Left forelimb (tissue), 1 donor: ENCODE results near the gene C2CD4B.

Source experiments
- DNase-seq: peaks from one replicate; pipeline ENCODE4 v3.0.0-alpha.2; 2018; ENCODE audit warnings: low spot score

C2CD4B gene

GRCh38 chr15:62165104-62165792, at the start of gene C2CD4B:
Gene C2CD4B, minus strand, starts transcription at chr15:62165285. Its CDS starts 301 bp downstream, at chr15:62164984.
- no peak for DNase-seq

- DNase-seq = no peak
Measured at GRCh38 chr15:62212741-62213140, 47.7 kb upstream of the C2CD4B start.

GRCh38 chr15:62211348-62211747, 46.3 kb upstream of the C2CD4B start:
- DNase-seq = no peak

- DNase-seq = no peak
Measured at GRCh38 chr15:62209821-62210220, 44.7 kb upstream of the C2CD4B start.

- no peak for DNase-seq
Measured at GRCh38 chr15:62209322-62209721, 44.2 kb upstream of the C2CD4B start.

- DNase-seq = no peak
Measured at GRCh38 chr15:62208884-62209283, 43.8 kb upstream of the C2CD4B start.

GRCh38 chr15:62208367-62208766, 43.3 kb upstream of the C2CD4B start:
- no peak for DNase-seq

GRCh38 chr15:62190675-62191074, 25.6 kb upstream of the C2CD4B start:
- DNase-seq = no peak

- no peak for DNase-seq
Measured at GRCh38 chr15:62190274-62190673, 25.2 kb upstream of the C2CD4B start.

GRCh38 chr15:62188744-62189143, 23.7 kb upstream of the C2CD4B start:
- no peak for DNase-seq

- no peak for DNase-seq
Measured at GRCh38 chr15:62187910-62188309, 22.8 kb upstream of the C2CD4B start.

- DNase-seq = no peak
Measured at GRCh38 chr15:62187425-62187824, 22.3 kb upstream of the C2CD4B start.

GRCh38 chr15:62186578-62186977, 21.5 kb upstream of the C2CD4B start:
- no peak for DNase-seq

GRCh38 chr15:62183130-62183529, 18.0 kb upstream of the C2CD4B start:
- DNase-seq = no peak

GRCh38 chr15:62173215-62173614, 8.1 kb upstream of the C2CD4B start:
- no peak for DNase-seq

GRCh38 chr15:62171882-62172281, 6.8 kb upstream of the C2CD4B start:
- no peak for DNase-seq

GRCh38 chr15:62165793-62166375, 799 bp upstream of the C2CD4B start:
- no peak for DNase-seq

- no peak for DNase-seq
Measured at GRCh38 chr15:62164396-62165103, 535 bp downstream of the C2CD4B start.

GRCh38 chr15:62164014-62164395, 1.1 kb downstream of the C2CD4B start:
- DNase-seq = no peak

GRCh38 chr15:62163397-62164013, 1.6 kb downstream of the C2CD4B start:
- DNase-seq = no peak

- no peak for DNase-seq
Measured at GRCh38 chr15:62153228-62153627, 11.9 kb downstream of the C2CD4B start.

- no peak for DNase-seq
Measured at GRCh38 chr15:62150445-62150844, 14.6 kb downstream of the C2CD4B start.

GRCh38 chr15:62149729-62150128, 15.4 kb downstream of the C2CD4B start:
- no peak for DNase-seq
